Measurements from ENCODE around the gene BRS3.

Gene BRS3

GRCh38 chrX:136528645-136529315 lies 41.0 kb downstream of the BRS3 start:
- H3K27ac ChIP-seq: no peak overlapping the region
- H3K79me2 ChIP-seq (ENCODE audit: insufficient read depth, low read depth): no peaks in the 10 kb centered on the region
- H3K4me3 ChIP-seq (IDR thresholded peaks at IDR 0.05; ENCODE audit: insufficient read depth, low read depth, low read length): no peak overlapping the region
- no peaks in the 10 kb centered on the region for H3K4me1 ChIP-seq (ENCODE audit: low read depth, poor library complexity, severe bottlenecking)
- H3K9ac ChIP-seq: no peak overlapping the region
- H4K20me1 ChIP-seq (ENCODE audit: insufficient read depth): no peaks in the 10 kb centered on the region
- no peaks in the 10 kb centered on the region for H3K27me3 ChIP-seq (ENCODE audit: insufficient read depth, low read depth)
- no peak for TF ChIP-seq CTCF (conservative IDR thresholded peaks at IDR 0.05; ENCODE audit: low read depth, low read length)
- no peak overlapping the region for H2AFZ ChIP-seq (ENCODE audit: low read depth)
- no peaks in the 10 kb centered on the region for H3K36me3 ChIP-seq (ENCODE audit: insufficient read depth)
- H3K4me2 ChIP-seq: no peak overlapping the region

DNA sequence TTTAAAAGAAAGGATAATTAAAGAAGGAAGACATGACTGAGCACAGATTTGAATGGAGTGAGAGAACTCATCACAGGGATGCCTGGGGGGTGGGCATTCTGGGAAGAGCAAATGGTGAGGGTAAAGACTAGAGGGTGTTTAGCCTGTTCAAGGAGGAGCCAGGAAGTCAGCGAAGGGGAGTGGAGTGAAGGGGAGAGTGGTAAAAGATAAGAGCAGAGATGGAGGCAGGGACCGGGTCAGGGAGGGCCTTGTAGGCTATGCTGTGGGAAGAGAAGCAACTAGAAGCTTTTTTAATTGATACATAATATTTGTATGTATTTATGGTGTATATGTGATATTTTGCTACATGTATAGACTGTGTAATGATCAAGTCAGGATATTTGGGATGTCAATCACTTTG lies 42.0 kb downstream of the BRS3 start:
- no peak overlapping the region for H2AFZ ChIP-seq (ENCODE audit: low read depth)
- no peak overlapping the region for H3K4me2 ChIP-seq
- no peaks in the 10 kb centered on the region for H3K27me3 ChIP-seq (ENCODE audit: insufficient read depth, low read depth)
- H3K4me3 ChIP-seq (IDR thresholded peaks at IDR 0.05; ENCODE audit: insufficient read depth, low read depth, low read length): no peak overlapping the region
- H4K20me1 ChIP-seq (ENCODE audit: insufficient read depth): no peaks in the 10 kb centered on the region
- no peaks in the 10 kb centered on the region for H3K36me3 ChIP-seq (ENCODE audit: insufficient read depth)
- no peak overlapping the region for H3K27ac ChIP-seq
- H3K4me1 ChIP-seq (ENCODE audit: low read depth, poor library complexity, severe bottlenecking): no peaks in the 10 kb centered on the region
- no peaks in the 10 kb centered on the region for H3K79me2 ChIP-seq (ENCODE audit: insufficient read depth, low read depth)
- H3K9ac ChIP-seq: no peak overlapping the region
- no peak for TF ChIP-seq CTCF (conservative IDR thresholded peaks at IDR 0.05; ENCODE audit: low read depth, low read length)

GRCh38 chrX:136531951-136532350 lies 44.2 kb downstream of the BRS3 start, which contains the start of gene VGLL1:
Gene VGLL1 (plus strand): TSS chrX:136532215. CDS start chrX:136536021, 3,806 bp downstream.
- Histone ChIP-seq H3K79me2 (ENCODE audit: insufficient read depth, low read depth) (no peaks in the 10 kb centered on the region), H3K27ac (no peak within 1 kb of the TSS), H3K4me3 (IDR thresholded peaks at IDR 0.05; ENCODE audit: insufficient read depth, low read depth, low read length) (no peak within 1 kb of the TSS), H3K4me2 (no peak within 1 kb of the TSS), H4K20me1 (ENCODE audit: insufficient read depth) (no peaks in the 10 kb centered on the region), H3K36me3 (ENCODE audit: insufficient read depth) (no peaks in the 10 kb centered on the region), H2AFZ (ENCODE audit: low read depth) (no peak within 1 kb of the TSS), H3K27me3 (ENCODE audit: insufficient read depth, low read depth) (no peaks in the 10 kb centered on the region), H3K9ac (no peak within 1 kb of the TSS), H3K4me1 (ENCODE audit: low read depth, poor library complexity, severe bottlenecking) (no peaks in the 10 kb centered on the region)
- TF ChIP-seq CTCF (conservative IDR thresholded peaks at IDR 0.05; ENCODE audit: low read depth, low read length): no peak

DNA sequence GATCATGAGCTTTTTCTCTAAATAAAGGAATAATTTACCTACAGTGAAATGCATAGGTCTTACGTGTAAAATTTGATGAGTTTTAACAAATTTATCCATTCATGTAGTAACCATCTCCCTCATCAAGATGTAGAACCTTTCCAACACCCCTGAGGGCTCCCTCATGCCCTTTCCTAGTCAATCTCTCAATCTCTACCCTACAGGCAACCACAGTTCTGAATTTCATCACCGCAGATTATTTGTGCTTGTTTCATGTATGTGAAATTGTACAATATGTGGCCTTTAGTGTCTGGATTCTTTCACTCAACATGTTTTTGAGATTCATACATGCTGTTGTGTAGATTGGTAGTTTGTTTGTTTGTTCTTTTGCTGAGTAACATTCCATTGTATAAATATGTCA lies 46.4 kb downstream of the BRS3 start:
- Histone ChIP-seq H3K4me2 (no peak overlapping the region), H4K20me1 (ENCODE audit: insufficient read depth) (no peaks in the 10 kb centered on the region), H3K79me2 (ENCODE audit: insufficient read depth, low read depth) (no peaks in the 10 kb centered on the region), H3K4me1 (ENCODE audit: low read depth, poor library complexity, severe bottlenecking) (no peaks in the 10 kb centered on the region), H3K4me3 (IDR thresholded peaks at IDR 0.05; ENCODE audit: insufficient read depth, low read depth, low read length) (no peak overlapping the region), H3K9ac (no peak overlapping the region), H3K36me3 (ENCODE audit: insufficient read depth) (no peaks in the 10 kb centered on the region), H2AFZ (ENCODE audit: low read depth) (no peak overlapping the region), H3K27me3 (ENCODE audit: insufficient read depth, low read depth) (no peaks in the 10 kb centered on the region), H3K27ac (no peak overlapping the region)
- no peak for TF ChIP-seq CTCF (conservative IDR thresholded peaks at IDR 0.05; ENCODE audit: low read depth, low read length)
